Sigmoid colon (tissue), 3 donors: Measurements from ENCODE around the gene AGT.

Experiments
- POLR2A ChIP-seq, 2 donors: fragments of 450-650 bp; IDR thresholded peaks; one replicate each; pipeline ENCODE4 v1.6.1; 2016; ENCODE audit warnings: antibody characterized with exemption in 2 of 2, mild to moderate bottlenecking in 2 of 2, moderate library complexity in 2 of 2
- TF ChIP-seq, protein P1 (sequence below), 4 experiments: fragments of 450-650 bp in 3 of 4; fragments of 200-600 bp in 1 of 4; IDR thresholded peaks; one replicate each; pipeline ENCODE4 v1.5.1; 2016 to 2019; ENCODE audit warnings: antibody characterized with exemption in 4 of 4, mild to moderate bottlenecking in 3 of 4, moderate library complexity in 2 of 4

DNA sequence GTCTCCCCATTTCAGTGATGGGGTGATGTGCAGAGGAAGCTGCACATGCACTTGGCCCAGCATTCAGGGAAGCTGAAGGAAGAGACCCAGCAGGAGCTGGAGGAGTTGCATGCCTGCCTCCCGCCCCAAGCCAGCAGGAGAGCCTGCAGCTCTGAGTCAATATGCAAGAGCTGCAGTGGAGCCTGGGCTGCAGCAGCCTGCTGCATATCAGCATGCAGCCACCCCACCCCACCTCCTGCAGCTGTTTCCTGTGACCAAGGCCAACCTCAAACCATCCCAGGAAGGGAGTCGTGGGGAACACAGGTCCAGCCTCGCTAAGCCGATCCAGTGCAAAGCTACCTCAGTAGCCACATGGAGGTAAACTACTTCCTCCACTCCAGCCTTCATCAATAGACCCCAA is 18.9 kb downstream of the AGT start:
- TF ChIP-seq, protein P1, sequence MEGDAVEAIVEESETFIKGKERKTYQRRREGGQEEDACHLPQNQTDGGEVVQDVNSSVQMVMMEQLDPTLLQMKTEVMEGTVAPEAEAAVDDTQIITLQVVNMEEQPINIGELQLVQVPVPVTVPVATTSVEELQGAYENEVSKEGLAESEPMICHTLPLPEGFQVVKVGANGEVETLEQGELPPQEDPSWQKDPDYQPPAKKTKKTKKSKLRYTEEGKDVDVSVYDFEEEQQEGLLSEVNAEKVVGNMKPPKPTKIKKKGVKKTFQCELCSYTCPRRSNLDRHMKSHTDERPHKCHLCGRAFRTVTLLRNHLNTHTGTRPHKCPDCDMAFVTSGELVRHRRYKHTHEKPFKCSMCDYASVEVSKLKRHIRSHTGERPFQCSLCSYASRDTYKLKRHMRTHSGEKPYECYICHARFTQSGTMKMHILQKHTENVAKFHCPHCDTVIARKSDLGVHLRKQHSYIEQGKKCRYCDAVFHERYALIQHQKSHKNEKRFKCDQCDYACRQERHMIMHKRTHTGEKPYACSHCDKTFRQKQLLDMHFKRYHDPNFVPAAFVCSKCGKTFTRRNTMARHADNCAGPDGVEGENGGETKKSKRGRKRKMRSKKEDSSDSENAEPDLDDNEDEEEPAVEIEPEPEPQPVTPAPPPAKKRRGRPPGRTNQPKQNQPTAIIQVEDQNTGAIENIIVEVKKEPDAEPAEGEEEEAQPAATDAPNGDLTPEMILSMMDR (IDR thresholded peaks at IDR 0.05): no peak
- TF ChIP-seq POLR2A (IDR thresholded peaks at IDR 0.05): no peak
